Left hindlimb (tissue), 1 donor: ENCODE measurements around the gene FAT1.

ENCODE experiments used
- DNase-seq: peaks from one replicate; pipeline ENCODE4 v3.0.0-alpha.2; 2018

The FAT1 gene

DNA sequence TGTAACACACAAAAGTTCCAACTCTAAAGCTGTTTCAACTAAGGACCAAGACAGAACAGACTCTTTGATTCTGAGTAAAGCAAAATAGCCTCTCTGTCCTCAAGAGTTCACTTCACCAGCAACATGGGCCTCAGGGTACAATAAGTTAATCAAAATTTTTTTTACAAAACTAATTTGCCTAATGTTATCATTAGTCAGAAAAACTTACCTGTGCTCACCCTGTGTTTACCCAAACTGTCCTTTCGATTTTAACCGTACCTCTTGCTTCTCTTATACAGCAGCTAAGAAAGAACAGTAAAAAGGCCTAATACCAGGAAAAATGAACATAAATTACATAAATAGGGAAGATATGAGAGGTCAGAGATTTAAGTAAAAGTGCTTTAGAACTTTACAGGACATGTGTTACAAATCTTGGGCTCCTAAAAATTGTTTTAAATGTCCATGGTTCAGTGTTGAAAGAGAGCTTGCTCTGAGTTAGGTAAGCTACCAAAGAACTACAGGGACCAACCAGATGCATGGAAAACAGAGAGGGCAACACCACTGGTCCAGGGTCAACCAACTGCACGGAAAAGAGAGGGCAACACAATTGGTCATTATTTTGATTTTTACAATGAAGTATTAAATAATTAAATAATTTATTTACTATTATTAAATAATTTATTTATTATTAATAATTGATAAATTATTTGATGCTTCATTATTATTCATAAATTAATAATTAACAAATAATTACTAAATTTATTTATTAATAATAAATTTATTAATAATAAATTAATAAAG lies 73.1 kb downstream of the FAT1 start:
- DNase-seq: no peak

DNA sequence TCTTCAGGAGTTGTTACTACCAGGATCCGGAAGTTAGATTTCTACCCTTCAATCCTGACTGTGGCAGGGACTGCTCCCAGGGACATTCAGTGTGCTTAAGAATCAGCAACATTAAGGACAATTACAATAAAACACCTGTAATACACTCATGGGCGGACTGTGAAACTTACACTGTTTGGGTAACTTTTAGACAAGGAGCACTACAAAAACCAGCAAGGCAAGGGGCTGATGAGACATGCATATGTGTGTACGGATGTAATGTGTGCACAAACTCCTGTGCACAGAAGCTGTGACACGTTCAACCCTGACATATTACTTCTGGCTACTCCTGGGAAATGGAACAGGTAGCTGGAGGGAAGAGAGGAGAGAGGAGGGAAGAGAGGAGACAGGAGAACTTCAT lies 75.8 kb downstream of the FAT1 start:
- DNase-seq: no peak

DNA sequence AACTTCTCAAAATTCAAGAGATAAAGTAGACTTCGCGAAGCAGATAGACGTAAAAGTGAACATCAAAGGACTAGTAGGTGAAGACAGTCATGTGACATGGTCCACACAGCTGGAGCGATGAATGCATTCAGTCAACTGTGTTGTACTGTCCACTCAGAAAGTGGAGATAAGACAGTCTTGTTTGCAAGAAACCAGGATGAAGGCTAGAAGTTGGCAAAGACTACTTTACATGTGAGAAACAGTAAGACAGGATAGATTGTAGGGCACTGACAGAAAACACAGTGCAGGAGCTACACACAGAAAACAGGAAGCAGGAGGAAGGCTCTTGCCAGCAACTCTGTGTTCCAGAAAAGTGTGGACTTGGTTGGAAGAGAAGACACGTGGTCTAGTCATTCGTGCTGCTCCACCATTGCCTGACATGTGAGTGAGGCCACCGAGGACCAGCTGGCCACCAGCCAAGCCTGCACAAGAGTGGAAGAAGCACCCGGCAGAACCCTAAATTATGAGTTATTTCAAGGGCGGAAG lies 78.9 kb downstream of the FAT1 start:
- no peak for DNase-seq

DNA sequence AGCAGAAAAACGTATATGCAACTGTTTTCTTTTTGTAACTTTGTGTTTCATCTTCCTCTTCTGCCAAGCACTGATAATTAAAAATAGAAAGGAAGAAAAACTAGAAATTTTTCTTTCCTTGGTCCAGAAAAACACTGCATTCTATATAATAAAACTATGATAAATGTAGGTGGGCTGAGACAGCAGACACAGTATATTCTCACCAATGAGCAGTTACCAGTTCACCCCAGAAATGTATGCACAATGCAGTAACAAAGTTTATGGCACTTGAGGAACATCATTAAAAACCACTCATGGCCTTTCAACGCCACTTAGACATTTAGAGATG lies 79.4 kb downstream of the FAT1 start:
- DNase-seq: no peak

DNA sequence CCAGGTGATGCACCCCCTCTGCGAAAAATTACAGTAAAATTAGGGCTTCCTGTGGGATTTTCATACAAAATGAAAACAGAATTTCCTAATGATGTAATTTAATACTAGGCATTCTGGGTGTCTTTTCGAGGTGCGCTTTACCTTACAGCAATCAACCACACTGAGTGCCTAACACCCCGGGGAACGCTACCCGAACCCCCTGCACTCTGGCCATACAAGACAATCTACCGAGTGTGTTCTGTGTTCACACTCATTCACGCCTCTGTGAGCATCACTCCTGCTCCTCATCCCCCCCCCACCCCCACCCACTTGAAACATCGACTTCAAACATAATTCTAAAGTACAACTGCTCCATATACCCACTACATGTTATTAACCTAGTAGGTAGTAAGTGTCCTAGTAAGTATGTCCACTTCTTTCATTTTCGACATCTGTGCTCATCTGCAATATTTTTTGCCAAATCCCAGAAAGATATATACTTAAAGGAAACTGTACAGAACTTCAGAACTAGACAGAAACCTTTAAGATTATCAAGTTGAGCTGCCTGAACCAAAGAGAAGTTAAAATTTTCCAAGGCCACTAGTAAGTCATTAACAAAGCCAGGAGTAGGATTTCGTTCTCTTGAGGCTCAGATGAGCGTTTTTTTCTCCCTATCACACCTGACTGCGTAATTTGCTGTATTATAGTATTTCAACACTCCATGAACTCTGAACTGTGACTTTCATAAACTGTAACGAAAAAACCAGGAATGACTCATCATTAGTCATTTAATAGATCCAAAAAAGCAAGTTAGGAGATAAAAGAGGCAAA lies 80.0 kb downstream of the FAT1 start:
- no peak for DNase-seq

DNA sequence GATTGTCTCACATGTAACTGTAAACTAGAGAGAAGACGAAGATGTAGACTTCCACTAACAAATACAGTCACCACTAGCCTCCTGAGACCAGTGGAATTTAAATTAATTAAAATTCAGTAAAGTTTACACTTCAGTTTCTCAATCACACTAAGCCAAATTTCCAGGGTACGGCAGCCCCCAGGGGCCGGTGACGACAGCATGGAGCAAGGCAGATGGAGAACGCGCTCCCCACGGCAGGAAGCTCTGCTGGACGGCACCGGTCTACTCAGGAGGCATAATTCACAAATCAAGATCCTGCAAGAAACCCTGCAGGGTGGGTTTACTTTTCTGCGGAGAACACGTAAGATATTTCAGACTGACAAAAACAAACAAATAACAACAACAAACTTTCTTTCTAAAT lies 80.7 kb downstream of the FAT1 start:
- DNase-seq: no peak

DNA sequence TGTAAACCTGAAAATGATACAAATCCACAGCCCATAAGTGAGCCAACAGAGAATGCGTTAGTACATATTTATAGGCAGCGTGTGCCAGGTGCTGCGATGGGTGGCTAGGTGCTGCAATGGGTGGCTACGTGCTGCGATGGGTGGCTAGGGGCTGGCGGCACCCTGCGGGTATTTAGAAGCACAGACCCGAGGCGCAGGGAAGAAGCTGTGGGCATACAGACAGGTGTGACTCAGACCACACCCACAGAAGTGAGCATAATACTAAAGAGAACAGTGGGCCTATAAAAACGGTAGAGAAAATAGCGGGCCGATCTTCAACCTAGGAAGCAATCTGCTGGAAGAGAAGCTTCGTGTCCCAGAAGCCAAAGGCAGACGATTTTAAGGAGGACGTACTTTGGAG lies 81.1 kb downstream of the FAT1 start:
- no peak for DNase-seq

DNA sequence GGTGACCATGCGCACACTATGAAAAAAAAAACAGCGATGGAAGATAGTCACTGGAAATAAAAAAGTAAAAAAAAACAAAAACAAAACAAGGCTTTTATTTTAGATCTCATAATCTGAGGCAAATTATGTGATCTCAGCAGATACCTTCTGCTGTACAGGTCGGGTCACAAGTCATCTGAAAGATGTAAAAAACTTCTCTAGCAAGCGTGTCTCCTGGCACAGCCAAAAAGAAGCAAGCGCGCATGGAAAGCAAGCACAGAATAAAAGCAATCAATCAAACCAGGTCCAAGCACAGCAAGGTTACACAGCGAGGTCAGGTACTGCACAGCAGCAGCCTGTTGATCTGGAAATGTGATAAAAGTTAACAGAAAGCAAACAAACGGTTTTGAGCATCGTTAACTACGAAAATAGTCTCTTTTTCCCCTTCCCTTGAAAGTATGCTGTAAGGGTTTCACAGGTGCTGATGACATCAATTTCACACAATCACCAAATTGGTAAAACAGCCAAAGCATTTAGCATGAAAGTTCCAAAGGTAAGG lies 89.0 kb downstream of the FAT1 start:
- DNase-seq: no peak

DNA sequence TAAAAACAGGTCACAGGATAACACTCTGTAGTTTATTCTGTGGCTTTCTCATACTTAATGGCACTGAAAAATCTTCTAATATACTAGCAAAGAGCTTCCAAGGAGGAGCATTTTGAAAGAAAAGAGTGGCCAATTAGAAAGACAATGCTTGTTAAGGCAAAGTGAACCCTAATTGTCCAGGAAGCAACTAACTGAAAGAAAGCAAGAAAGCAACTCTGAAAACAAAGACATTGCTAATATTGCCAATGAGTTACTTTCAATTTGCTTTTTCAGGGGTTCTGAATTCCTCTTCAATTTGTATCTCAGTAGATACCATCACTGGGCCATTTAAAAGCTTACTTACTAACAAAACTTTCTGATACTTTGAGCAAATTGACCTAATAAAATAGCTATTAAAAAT lies 89.8 kb downstream of the FAT1 start:
- no peak for DNase-seq

DNA sequence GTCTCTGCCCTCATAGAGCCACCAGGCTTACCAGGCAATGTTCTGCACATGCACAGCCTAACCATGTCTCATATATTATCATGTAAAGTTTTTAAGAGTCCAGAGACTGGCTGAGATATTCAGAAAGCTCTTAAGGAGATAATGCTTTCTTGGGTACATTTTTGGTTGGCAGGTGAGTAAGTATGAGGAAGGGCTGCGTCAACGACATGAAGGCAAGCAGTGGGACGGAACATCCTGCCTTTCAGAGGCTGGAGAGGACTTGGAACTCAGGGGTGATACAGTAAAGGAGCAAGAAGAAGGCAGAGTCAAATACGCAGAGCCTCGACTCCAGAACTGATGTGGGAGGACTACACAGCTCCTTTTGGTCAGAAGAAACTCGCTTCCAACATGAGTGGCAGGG lies 93.5 kb downstream of the FAT1 start:
- DNase-seq: no peak

DNA sequence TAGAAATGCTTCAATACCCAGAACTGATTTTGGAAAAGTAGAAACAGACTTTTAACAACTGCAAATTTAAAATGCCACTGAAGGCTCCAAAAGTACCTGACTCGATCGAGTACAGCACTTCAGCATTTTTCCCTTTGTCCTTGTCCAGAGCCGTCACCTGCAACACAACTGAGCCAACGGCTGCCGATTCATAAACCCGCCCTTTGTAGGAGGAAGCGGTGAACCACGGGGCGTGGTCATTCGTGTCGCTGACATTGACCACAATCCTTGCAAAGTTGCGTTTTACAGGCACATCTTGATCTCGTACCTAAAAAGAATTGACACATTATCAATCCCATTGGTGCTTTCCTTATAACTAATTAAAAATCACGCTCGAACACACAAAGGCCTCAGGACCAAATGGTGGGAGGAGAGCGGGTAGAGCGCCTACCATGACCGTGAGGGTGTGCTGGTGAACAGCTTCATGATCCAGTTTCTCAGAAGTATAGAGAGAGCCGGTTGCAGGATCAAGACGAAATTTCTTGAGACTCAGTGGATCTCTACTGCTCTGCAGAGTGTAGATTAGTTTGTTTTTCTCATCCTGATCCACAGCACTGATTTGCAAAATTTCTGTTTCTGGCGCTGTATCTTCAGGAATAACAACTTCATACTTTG lies 95.5 kb downstream of the FAT1 start:
- no peak for DNase-seq

DNA sequence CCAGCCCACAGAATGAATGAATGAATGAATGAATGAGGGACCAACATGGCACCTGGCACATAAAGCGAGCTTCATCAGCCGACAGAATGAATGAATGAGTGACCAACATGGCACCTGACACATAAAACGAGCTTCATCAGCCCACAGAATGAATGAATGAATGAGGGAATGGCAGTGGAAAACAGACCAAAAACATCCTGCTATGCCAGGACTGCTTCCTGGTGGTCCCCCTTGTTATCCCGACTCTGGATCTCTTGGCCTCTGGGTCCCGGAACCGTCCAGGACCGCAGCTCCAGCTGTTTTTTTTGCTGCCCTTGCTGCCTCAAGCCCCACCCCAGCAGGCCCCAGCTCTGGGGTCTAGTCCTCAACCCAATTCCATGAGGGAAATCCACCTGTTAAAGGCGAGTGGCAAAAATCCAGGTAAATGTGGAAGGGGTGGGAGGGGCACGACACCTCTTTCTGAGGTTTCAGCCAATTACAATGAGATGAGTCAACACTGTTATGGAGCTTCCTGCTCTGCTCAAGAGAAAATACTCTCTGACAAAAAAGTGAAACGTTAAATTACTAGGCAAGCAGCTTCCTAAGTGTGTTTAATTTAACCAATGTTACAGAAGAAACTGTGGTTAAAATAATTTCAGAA lies 96.3 kb downstream of the FAT1 start:
- DNase-seq: no peak

DNA sequence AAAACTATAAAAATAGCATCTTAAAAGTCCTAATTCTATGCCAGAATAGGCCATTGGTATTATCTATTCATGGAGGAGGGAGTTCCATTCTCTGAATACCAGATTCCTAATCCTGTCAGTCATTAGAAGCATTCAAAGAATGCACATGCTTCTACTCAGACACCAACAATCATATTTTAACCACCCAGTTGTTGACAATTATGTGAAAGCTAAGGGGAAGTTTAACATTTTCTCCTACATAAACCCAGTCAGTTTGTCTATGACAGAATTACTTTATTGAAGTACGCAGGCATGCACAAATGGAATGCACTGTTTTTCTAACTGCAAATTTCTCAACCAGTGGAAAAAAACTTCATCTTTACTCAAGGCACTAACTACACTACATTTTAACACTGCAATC lies 98.7 kb downstream of the FAT1 start:
- DNase-seq: no peak

DNA sequence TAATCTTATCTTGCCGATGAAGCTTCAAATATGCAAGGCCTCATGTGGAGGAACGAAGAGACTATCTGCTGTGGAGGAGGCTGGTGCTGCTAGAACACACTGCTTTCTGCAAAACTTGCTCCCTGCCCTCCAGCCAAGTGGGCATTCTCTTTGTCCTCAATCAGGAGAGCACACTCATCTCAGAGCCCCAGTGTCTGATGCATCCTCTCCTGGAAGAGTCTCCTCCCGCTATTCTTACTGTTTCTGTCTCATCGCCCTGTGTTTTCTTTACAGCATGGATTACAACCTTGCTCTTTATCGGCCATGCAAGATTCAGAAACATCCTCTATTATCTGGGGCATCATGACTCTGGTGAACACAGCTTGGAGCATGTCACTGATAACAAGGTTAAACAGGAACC lies 100.1 kb downstream of the FAT1 start:
- no peak for DNase-seq

DNA sequence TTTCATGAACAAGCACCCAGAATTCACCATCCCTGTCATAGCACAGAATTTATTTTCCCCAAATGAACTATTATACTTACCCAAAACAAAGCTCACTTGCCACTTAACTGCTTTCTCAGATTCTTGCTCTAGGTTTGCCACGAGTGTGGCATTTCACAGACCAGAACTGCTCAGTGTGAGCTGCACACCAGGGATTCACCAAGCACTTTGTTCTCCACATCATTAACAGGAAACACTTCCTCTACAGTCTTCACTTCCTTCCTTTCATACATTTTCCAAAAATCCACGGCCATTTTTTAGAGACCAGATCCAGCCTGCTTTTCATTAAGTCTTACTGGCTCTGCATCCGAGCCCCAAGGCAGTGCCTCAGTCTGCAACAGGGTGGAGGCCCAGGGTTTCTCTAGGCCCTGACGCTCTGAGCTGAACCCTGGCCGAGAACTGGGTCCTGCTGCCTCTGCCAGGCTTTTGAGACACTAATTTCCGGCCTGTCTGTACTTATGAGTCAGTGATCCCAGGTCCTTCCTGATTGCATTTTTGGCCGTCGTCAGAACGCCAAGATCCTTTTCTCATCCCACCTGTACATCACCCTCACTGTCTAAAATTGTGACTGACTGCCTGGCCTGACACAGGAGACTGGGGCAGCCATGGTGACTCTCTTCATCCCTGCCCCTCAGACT lies 100.7 kb downstream of the FAT1 start:
- DNase-seq: peak; percentile 44

DNA sequence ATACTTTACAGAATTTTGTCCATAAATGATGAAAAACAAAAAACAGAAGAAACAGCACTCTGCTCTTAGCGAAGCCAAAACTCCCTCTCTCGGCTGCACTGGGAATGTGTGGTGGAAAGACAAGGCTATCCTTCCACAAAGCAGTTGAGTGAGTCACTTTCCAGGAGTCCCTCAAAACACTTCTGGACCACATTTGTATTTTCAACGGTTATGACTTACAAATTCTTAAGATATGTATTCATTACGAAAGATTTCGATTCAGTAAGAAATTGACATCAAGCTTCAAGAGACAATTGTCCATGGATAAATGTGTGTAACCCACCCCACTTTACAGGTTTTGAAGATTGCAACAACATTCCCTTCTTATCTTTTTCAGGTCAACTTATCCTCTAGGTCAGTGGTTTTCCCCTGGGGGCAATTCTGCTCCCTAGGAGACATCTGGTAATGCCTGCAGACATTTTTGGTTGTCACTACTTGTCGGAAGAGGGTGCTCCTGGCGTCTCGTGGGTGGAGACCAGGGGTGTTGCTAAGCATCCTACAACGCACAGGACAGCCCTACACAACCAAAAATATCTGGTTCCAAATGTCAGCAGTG lies 101.6 kb downstream of the FAT1 start:
- no peak for DNase-seq

DNA sequence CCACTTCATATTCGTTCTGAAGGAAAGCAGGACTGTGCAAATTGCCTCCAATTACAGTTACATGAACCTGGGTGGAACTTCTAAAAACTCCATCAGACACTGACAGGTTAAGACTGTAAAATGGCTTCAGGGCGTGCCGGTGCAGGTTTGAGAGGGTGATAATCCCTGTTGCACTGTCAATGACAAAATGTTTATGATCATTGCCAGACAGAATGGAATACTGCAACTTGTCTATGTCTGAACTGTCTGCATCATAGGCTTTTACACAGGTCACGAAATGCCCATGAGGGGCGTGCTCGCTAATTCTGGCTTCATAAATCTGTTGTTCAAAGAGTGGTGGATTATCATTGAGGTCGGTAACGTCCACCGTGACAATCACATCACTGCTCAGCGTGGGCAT lies 104.6 kb downstream of the FAT1 start:
- no peak for DNase-seq

DNA sequence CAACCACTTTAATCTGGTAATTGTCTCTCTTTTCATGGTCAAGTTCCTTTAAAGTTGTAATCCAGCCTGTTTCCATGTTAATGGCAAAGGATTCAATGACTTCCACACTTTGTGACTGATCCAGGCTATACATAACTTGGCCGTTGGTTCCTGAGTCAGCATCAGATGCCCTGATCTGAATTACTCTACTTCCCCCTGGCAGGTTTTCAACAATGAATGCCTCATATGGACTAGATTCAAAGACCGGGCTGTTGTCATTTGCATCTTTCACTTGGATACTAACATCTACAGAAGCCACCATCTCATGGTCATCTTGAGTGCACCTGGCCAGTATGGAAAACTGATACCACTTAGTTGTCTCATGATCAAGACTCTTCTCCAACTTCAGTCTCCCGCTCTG lies 105.7 kb downstream of the FAT1 start:
- DNase-seq: no peak

DNA sequence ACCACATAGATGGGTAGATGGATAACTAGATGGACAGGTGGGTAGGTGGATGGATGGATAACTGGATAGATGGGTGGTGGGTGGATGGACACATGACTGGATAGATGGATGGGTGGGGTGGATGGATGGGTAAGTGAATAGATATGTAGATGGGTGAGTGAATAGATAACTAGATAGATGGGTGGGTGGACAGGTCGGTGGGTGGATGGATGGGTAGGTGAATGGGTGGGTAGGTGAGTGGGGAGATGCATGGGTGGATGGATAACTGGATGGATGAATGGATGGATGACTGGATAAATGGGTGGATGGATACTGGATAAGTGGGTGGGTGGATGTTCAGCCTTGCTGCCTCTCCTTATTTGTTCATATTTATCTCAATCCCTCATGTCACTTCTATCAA lies 116.2 kb downstream of the FAT1 start:
- DNase-seq: no peak

DNA sequence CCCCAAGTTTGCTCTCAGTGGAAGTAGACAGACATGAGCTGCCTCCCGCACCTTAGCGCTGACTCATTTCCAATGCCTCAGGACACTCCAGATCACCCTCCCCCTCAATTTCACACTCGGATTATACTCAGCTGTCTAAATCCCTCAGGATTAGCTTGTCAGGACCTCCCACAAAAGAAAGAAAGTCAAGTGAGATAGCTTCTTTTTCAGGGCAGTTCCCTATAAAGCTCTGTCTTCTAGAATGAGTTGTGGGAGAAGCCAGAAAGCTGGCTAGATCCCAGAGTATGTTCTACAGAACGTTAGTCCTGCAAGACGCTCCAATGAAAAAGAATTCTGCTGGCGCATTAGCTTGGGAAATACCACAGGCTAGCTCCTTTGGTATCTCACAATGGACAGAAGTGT lies 117.1 kb downstream of the FAT1 start:
- no peak for DNase-seq

DNA sequence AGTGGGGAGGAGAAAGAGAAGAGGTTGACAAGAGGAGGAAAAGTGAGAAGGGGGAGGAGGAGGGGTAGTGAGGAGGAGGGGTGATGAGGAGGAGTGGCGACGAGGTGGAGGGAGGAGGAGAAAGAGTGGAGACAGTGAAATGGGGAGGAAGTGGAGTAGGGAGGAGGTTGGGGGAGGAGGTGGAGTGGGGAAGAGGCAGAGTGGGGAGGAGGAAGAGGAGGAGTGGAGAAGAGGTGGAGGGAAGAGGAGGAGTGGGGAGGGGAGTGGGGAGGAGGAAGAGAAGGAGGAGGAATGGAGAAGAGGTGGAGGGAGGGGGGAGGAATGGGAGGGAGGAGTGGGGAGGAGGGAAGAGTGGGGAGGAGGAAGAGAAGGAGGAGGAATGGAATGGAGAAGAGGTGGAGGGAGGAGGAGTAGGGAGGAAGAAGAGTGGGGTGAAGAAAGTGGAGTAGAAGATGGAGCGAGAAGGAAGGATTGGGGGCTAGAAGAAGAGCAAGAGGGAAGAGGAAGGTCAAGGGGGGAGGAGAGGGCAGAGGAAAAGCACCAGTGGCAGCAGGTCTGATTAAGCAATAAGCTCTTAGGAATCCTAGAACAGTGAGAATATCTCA lies 118.3 kb downstream of the FAT1 start:
- DNase-seq: no peak
